Measurements from ENCODE around the gene PLIN3. TPM values are rescaled to one million over a fixed set of nuclear protein-coding genes. Genes with fewer than 3 reads are reported as not detected.
"Not testable (repeated sequence)": the region's sequence is repeated elsewhere in the genome, so short reads cannot be mapped to it uniquely, and the experiment has no call there.

PLIN3 gene
- total RNA-seq, 2 experiments from 2014 or later, result 81.3 to 115 TPM

DNA sequence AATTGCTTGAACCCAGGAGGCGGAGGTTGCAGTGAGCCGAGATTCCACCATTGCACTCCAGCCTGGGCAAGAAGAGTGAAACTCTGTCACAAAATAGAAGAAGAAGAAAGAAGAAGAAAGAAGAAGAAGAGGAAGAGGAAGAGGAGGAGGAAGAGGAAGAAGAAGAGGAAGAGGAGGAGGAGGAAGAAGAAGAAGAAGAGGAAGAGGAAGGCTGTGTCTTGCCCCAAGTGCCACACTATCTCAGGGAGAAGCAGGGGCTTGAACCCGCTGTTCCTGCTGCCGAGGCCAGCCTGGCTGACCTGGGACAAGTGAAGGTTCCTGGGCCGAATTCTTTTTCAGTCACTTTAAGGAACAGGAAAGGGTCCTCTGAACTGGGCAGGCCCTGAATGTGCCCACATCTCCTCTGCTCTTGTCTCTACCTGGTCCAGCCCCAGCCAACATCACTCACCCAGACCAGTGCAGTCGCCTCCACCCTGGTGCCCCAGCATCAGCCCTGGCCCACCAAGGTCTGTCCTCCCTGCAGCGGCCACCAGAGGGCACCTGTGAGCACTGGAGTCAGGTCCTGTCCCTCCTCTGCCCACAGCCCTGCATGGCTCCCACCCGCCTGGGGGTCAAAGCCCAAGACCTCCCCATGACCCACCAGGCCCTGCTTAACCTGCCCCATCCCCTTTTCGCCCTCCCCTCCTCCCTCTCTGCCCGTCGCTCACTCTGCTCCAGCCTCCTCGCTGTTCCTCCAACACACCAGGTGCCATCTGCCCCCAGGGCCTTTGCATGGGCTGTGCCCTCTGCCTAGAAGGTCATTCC is 55.9 kb downstream of the PLIN3 start:
- no peaks in the 10 kb centered on the region for H3K9me2 ChIP-seq (ENCODE audit: insufficient read depth, low read length)
- no peak overlapping the region for H2AFZ ChIP-seq (ENCODE audit: low read length)
- ChIA-PET CTCF (ENCODE audit: unreplicated experiment) (interaction anchor here (2.4 kb wide), 1 partner anchor 39 kb away, joined by 28 read pairs; no protein-coding TSS in a partner anchor), POLR2A (interaction anchor here (0.7 to 3.1 kb wide), 2 partner anchors 39 to 218 kb away, joined by 3 to 15 read pairs; no protein-coding TSS in a partner anchor)
- no TSS peak for BruUV-seq (replicated peaks)
- H3K27ac ChIP-seq (ENCODE audit: low read depth, low read length, poor library complexity, severe bottlenecking), result peak overlapping the region; percentile 8
- no peaks in the 10 kb centered on the region for H3K9me3 ChIP-seq (ENCODE audit: low read length)
- no peak for TF ChIP-seq EZH2phosphoT487 (IDR thresholded peaks at IDR 0.05; ENCODE audit: borderline replicate concordance, low read depth, low read length)
- TF ChIP-seq, protein P1, sequence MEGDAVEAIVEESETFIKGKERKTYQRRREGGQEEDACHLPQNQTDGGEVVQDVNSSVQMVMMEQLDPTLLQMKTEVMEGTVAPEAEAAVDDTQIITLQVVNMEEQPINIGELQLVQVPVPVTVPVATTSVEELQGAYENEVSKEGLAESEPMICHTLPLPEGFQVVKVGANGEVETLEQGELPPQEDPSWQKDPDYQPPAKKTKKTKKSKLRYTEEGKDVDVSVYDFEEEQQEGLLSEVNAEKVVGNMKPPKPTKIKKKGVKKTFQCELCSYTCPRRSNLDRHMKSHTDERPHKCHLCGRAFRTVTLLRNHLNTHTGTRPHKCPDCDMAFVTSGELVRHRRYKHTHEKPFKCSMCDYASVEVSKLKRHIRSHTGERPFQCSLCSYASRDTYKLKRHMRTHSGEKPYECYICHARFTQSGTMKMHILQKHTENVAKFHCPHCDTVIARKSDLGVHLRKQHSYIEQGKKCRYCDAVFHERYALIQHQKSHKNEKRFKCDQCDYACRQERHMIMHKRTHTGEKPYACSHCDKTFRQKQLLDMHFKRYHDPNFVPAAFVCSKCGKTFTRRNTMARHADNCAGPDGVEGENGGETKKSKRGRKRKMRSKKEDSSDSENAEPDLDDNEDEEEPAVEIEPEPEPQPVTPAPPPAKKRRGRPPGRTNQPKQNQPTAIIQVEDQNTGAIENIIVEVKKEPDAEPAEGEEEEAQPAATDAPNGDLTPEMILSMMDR (conservative IDR thresholded peaks at IDR 0.05; ENCODE audit: low read length), result peak; percentile 90
- peaks cover 21% of the 10 kb centered on the region for H3K36me3 ChIP-seq (ENCODE audit: insufficient read depth, low read length)
- H3K4me3 ChIP-seq (ENCODE audit: low read depth, low read length, poor library complexity, severe bottlenecking), result no peak overlapping the region
- no peaks in the 10 kb centered on the region for H3K79me2 ChIP-seq (ENCODE audit: insufficient read depth, low read depth, low read length)
- peak; percentile 83 for DNase-seq (ENCODE audit: low spot score)
- peaks cover 48% of the 10 kb centered on the region for H3K4me1 ChIP-seq (ENCODE audit: insufficient read depth, low read length, poor library complexity, severe bottlenecking)
- H4K20me1 ChIP-seq (ENCODE audit: insufficient read depth, low read length), result no peaks in the 10 kb centered on the region
- intact Hi-C loops (cut with micrococcal nuclease; ENCODE audit: unreplicated experiment), result loop anchor here (1.0 kb wide), 2 partner anchors 18 to 220 kb away; no protein-coding TSS in a partner anchor
- H3K4me2 ChIP-seq (ENCODE audit: low read length), result peak overlapping the region; percentile 3; the same call in 1 of the 2 replicates

DNA sequence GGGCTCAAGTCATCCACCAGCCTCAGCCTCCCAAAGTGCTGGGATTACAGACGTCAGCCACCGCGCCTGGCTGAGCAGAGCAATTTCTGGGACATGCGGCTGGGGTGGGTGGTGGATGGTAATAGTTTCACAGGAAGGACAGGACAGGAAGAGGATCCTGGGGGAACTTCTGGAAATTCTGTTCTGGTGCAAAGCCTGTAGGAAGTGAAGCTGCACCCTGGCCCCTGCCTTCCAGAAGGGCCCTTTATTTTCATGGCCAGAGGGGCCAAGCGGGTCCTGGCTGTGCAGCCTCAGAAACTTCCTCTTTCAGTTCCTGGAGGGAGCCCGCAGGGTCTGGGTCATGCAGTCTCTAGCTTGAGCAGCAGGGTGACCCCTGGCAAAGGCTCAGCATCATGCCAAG is 60.3 kb downstream of the PLIN3 start:
- peak overlapping the region; percentile 42 for H3K27ac ChIP-seq (ENCODE audit: low read depth, low read length, poor library complexity, severe bottlenecking)
- peak; percentile 69 for DNase-seq (ENCODE audit: low spot score)
- H3K4me2 ChIP-seq (ENCODE audit: low read length), result peak overlapping the region; percentile 46
- no peaks in the 10 kb centered on the region for H3K79me2 ChIP-seq (ENCODE audit: insufficient read depth, low read depth, low read length)
- H3K4me3 ChIP-seq (ENCODE audit: low read depth, low read length, poor library complexity, severe bottlenecking), result no peak overlapping the region
- H3K36me3 ChIP-seq (ENCODE audit: insufficient read depth, low read length), result no peaks in the 10 kb centered on the region
- no peaks in the 10 kb centered on the region for H3K9me3 ChIP-seq (ENCODE audit: low read length)
- TF ChIP-seq EZH2phosphoT487 (IDR thresholded peaks at IDR 0.05; ENCODE audit: borderline replicate concordance, low read depth, low read length), result no peak
- ChIA-PET CTCF (ENCODE audit: unreplicated experiment) (no interaction called here), POLR2A (no interaction called here)
- no peaks in the 10 kb centered on the region for H4K20me1 ChIP-seq (ENCODE audit: insufficient read depth, low read length)
- peak overlapping the region; percentile 15; the same call in 1 of the 2 replicates for H2AFZ ChIP-seq (ENCODE audit: low read length)
- intact Hi-C loops (cut with micrococcal nuclease; ENCODE audit: unreplicated experiment), result no loop called here
- peaks cover 33% of the 10 kb centered on the region for H3K4me1 ChIP-seq (ENCODE audit: insufficient read depth, low read length, poor library complexity, severe bottlenecking)
- no TSS peak for BruUV-seq (replicated peaks)
- no peaks in the 10 kb centered on the region for H3K9me2 ChIP-seq (ENCODE audit: insufficient read depth, low read length)

DNA sequence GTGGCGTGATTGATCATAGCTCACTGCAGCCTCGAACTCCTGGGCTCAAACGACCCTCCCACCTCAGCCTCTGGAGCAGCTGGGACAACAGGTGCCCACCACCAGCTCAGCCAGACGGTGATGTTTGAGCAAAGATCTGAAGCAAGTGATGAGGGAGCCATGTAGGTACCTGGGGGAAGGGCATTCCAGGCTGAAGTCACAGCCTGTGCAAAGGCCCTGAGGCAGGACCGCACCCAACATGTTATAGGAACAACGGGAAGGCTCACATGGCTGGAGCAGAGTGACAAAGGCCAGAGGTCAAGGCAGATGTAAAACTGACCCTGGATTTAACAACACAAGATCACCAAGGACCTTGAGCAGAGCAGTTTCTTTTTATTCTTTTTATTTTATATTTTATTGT is 61.1 kb downstream of the PLIN3 start:
- no peaks in the 10 kb centered on the region for H3K9me3 ChIP-seq (ENCODE audit: low read length)
- no peak for DNase-seq (ENCODE audit: low spot score)
- ChIA-PET POLR2A (no interaction called here), CTCF (ENCODE audit: unreplicated experiment) (no interaction called here)
- H3K4me1 ChIP-seq (ENCODE audit: insufficient read depth, low read length, poor library complexity, severe bottlenecking), result peaks cover 31% of the 10 kb centered on the region
- H2AFZ ChIP-seq (ENCODE audit: low read length), result no peak overlapping the region
- no peaks in the 10 kb centered on the region for H3K36me3 ChIP-seq (ENCODE audit: insufficient read depth, low read length)
- no peaks in the 10 kb centered on the region for H4K20me1 ChIP-seq (ENCODE audit: insufficient read depth, low read length)
- no peak overlapping the region for H3K27ac ChIP-seq (ENCODE audit: low read depth, low read length, poor library complexity, severe bottlenecking)
- no peaks in the 10 kb centered on the region for H3K79me2 ChIP-seq (ENCODE audit: insufficient read depth, low read depth, low read length)
- TF ChIP-seq, protein P1 (conservative IDR thresholded peaks at IDR 0.05; ENCODE audit: low read length), result no peak
- TF ChIP-seq EZH2phosphoT487 (IDR thresholded peaks at IDR 0.05; ENCODE audit: borderline replicate concordance, low read depth, low read length), result no peak
- BruUV-seq (replicated peaks), result no TSS peak
- no peak overlapping the region for H3K4me3 ChIP-seq (ENCODE audit: low read depth, low read length, poor library complexity, severe bottlenecking)
- intact Hi-C loops (cut with micrococcal nuclease; ENCODE audit: unreplicated experiment), result no loop called here
- no peaks in the 10 kb centered on the region for H3K9me2 ChIP-seq (ENCODE audit: insufficient read depth, low read length)
- no peak overlapping the region for H3K4me2 ChIP-seq (ENCODE audit: low read length)

DNA sequence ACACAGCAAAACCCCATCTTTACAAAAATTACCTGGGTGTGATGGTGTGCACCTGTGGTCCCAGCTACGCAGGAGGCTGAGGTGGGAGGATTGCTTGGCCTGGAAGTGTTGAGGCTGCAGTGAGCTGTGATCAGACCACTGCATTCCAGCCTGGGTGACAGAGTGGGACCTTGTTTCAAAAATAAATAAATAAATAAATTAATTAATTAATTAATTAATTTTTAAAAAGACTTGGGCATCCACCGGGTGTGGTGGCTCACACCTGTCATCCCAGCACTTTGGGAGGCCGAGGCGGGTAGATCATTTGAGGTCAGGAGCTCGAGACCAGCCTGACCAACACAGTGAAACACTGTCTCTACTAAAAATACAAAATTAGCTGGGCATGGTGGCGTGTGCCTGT is 62.3 kb downstream of the PLIN3 start:
- peaks cover 21% of the 10 kb centered on the region for H3K4me1 ChIP-seq (ENCODE audit: insufficient read depth, low read length, poor library complexity, severe bottlenecking)
- H3K79me2 ChIP-seq (ENCODE audit: insufficient read depth, low read depth, low read length); H3K36me3 ChIP-seq (ENCODE audit: insufficient read depth, low read length); H3K4me3 ChIP-seq (ENCODE audit: low read depth, low read length, poor library complexity, severe bottlenecking); H4K20me1 ChIP-seq (ENCODE audit: insufficient read depth, low read length); H3K27ac ChIP-seq (ENCODE audit: low read depth, low read length, poor library complexity, severe bottlenecking); intact Hi-C loops (cut with micrococcal nuclease; ENCODE audit: unreplicated experiment); H3K4me2 ChIP-seq (ENCODE audit: low read length); CTCF ChIA-PET (ENCODE audit: unreplicated experiment); H3K9me3 ChIP-seq (ENCODE audit: low read length); H2AFZ ChIP-seq (ENCODE audit: low read length); H3K9me2 ChIP-seq (ENCODE audit: insufficient read depth, low read length); BruUV-seq (replicated peaks); DNase-seq (ENCODE audit: low spot score): not testable (repeated sequence)
- POLR2A ChIA-PET, result interaction anchor here (1.2 kb wide), 1 partner anchor 14 kb away, joined by 6 read pairs; no protein-coding TSS in a partner anchor
